Large intestine (tissue), 12 donors: ENCODE measurements around the gene OR5K3. TPM values are rescaled to one million over a fixed set of nuclear protein-coding genes. Genes with fewer than 3 reads are reported as not detected.

Source experiments
- DNase-seq, 2 donors: peaks; one replicate each; pipeline versions ENCODE4 v3.0.0 to v3.0.0-alpha.2; 2013
- H3K27ac ChIP-seq: one replicate; pipeline ENCODE4 v1.5.1; 2013; ENCODE audit warnings: low read length
- H3K27me3 ChIP-seq: 2 replicates; pipeline ENCODE4 v1.6.1; 2013; ENCODE audit warnings: low read length; ENCODE audit not compliant: control insufficient read depth, insufficient read depth
- H3K36me3 ChIP-seq: 2 replicates; pipeline ENCODE4 v1.6.1; 2013; ENCODE audit warnings: low read length; ENCODE audit not compliant: control insufficient read depth, insufficient read depth
- H3K4me1 ChIP-seq: one replicate; pipeline ENCODE4 v1.6.1; 2013; ENCODE audit warnings: low read length; ENCODE audit not compliant: control insufficient read depth, insufficient read depth
- H3K4me3 ChIP-seq: one replicate; pipeline ENCODE4 v1.5.1; 2013; ENCODE audit warnings: low read length
- H3K9me3 ChIP-seq: one replicate; pipeline ENCODE4 v1.6.1; 2013; ENCODE audit warnings: mild to moderate bottlenecking, low read depth, low read length, moderate library complexity; ENCODE audit not compliant: control insufficient read depth
- WGBS: methylation state at CpG from one replicate; pipeline ENCODE4 v1.1.5; 2013; ENCODE audit warnings: low lambda C conversion rate; ENCODE audit not compliant: insufficient coverage; 5-methylcytosine and 5-hydroxymethylcytosine counted together
- long read RNA-seq, 11 donors: transcript quantifications; one replicate each; lab custom pipeline, GENCODE V29; 2026
- polyA plus RNA-seq: library from polyadenylated mRNA; unstranded; fragments of 120-200 nt; gene quantifications from one replicate; pipeline ENCODE4 v1.2.1, GENCODE V29; 2013

OR5K3 gene, protein sequence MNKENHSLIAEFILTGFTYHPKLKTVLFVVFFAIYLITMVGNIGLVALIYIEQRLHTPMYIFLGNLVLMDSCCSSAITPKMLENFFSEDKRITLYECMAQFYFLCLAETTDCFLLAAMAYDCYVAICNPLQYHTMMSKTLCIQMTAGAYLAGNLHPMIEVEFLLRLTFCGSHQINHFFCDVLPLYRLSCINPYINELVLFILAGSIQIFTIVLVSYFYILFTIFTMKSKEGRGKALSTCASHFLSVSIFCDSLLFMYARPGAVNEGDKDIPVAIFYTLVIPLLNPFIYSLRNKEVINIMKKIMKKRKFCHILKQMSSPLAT
- not detected for polyA plus RNA-seq
- long read RNA-seq, donor 1 = 0 reads
- long read RNA-seq, donor 2 = 0 reads
- long read RNA-seq, donor 3 = 0 reads
- long read RNA-seq, donor 4 = 0 reads
- long read RNA-seq, donor 5 = 0 reads
- long read RNA-seq, donor 6 = 0 reads
- long read RNA-seq, donor 7 = 0 reads
- long read RNA-seq, donor 8 = 0 reads
- long read RNA-seq, donor 9 = 0 reads
- long read RNA-seq, donor 10 = 0 reads
- long read RNA-seq, donor 11 = 0 reads

DNA sequence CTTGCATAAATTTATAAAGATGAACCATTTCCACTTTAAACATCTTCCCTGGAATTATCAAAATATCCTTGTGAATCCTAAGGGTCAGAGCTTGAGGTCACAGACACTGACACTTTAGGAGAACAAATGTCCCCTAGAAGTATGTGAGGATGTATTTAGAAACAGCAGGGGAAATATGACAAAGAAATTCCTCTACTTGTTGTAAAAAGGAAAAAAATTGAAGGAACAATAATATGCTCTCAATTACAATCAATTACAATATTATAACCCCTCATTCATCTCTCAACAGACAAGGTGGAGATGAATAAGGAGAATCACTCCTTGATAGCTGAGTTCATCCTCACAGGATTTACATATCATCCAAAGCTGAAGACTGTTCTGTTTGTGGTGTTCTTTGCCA lies at the start of gene OR5K3:
Gene OR5K3 (plus strand): TSS at position 301 of the 400 bp plus-strand sequence. CDS start 0 bp downstream, at position 301.
- Histone ChIP-seq H3K27ac (no peak within 1 kb of the TSS), H3K4me1 (no peaks in the 10 kb centered on the region), H3K27me3 (no peaks in the 10 kb centered on the region), H3K4me3 (no peak within 1 kb of the TSS), H3K9me3 (no peaks in the 10 kb centered on the region), H3K36me3 (no peaks in the 10 kb centered on the region)
- DNase-seq = no peak

DNA sequence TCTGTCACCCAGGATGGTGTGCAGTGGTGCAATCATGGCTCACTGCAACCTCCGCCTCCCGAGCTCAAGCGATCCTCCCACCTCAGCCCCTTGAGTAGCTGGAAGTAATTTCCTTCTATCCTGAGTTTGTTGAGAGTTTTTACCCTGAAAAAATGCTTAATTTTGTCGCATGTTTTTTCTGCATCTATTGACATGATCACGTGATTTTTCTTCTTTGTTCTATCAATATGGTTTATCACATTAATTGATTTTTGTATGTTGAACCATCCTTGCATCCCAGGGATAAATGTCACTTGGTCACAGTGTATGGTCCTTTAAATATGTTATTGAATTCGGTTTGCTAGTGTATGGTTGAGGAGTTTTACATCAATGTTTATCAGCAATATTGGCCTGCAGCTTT lies 48.7 kb upstream of the OR5K3 start:
- Histone ChIP-seq H3K9me3 (no peaks in the 10 kb centered on the region), H3K4me1 (no peaks in the 10 kb centered on the region), H3K4me3 (no peak overlapping the region), H3K27me3 (no peaks in the 10 kb centered on the region), H3K27ac (no peak overlapping the region), H3K36me3 (no peaks in the 10 kb centered on the region)
- 88% methylated on average over 1 of the region's 6 CpGs for WGBS
- DNase-seq = no peak

DNA sequence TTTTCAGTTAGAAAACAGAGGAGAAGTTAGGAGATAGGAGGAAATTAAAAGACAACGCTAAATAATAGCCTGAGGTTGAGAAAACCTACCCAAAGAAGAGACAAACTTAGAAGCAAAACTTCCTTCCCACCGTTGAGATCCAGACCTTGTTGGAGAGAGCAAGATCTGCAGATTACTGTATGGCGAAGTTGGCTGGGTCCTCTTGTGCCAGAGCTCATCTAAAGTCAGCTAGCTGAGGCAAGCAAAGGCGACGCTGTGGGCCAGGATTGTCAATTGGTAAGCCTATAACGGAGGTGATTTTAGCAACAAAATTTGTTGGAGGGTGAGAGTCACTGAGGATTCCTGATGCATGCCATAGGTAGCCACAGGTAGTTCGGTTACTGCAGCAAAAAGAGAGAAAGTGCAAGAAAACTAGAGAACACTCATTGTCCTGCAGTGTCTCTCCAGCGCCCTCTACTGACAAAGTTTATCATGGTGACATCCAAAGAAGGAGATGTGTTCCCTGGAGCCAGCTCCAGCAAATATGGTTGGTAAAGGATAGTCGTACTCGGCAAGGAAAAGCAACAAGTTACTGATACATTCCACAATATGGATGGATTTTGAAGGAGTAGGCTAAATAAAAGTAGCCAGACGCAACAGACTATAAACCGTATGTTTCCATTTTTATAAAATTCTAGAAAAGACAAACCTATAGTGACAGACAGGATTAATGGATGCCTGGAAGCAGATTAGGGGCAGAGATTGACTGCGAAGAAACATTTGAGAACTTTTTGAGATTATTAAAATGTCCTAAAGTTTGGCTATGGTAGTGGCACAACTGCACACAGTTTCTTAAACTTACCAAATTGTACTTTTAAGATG lies 46.6 kb upstream of the OR5K3 start:
- WGBS = no CpG with 5 or more reads among the region's 13 CpGs
- Histone ChIP-seq H3K4me1 (no peaks in the 10 kb centered on the region), H3K27ac (no peak overlapping the region), H3K9me3 (no peaks in the 10 kb centered on the region), H3K27me3 (no peaks in the 10 kb centered on the region), H3K36me3 (no peaks in the 10 kb centered on the region), H3K4me3 (no peak overlapping the region)
- peak; percentile 13 to 16 for DNase-seq

DNA sequence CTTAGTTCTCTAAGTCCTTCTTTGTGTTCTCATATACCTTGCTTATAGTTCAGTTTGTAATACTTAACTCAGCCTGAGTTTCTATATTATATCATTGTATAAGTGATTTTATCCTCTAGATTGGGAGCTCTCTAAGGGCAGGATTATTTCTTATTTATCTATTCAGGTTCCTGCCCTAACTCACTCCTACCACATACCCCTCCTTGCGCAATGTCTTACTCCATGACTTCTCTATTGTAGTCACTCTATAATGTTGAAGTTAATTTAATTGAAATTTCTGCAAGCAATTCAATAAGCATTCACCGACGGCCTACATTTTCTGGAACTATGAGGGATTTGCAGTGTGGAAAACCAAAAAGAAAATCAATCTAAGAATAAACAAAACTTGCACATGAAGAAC lies 40.4 kb upstream of the OR5K3 start:
- Histone ChIP-seq H3K4me3 (no peak overlapping the region), H3K9me3 (no peaks in the 10 kb centered on the region), H3K27me3 (no peaks in the 10 kb centered on the region), H3K36me3 (no peaks in the 10 kb centered on the region), H3K27ac (no peak overlapping the region), H3K4me1 (no peaks in the 10 kb centered on the region)
- 97% methylated on average over 3 of the region's 3 CpGs for WGBS
- no peak for DNase-seq

DNA sequence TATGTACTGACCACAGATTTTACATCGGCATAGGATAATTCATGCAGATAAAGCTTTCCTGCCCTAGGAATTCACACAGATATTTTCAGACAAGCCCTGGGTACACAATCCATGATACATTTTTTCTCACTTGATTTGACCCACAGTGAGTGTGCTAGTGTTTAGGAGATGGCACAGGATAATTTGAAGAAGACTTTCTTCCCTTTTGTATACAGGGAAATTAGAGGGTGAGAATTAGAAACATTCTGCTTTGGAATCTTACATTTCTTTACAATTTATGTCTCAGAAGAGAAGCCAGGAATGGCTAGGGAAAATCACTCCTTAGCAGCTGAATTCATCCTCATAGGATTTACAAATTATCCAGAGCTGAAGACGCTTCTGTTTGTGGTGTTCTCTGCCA lies 36.9 kb upstream of the OR5K3 start, which contains the start of gene OR5K4:
Gene OR5K4 (plus strand): TSS at position 301 of the 400 bp plus-strand sequence. CDS start 0 bp downstream, at position 301.
- no CpG with 5 or more reads among the region's 2 CpGs for WGBS
- Histone ChIP-seq H3K27ac (no peak within 1 kb of the TSS), H3K4me1 (no peaks in the 10 kb centered on the region), H3K9me3 (no peaks in the 10 kb centered on the region), H3K36me3 (no peaks in the 10 kb centered on the region), H3K27me3 (no peaks in the 10 kb centered on the region), H3K4me3 (no peak within 1 kb of the TSS)
- DNase-seq = no peak

DNA sequence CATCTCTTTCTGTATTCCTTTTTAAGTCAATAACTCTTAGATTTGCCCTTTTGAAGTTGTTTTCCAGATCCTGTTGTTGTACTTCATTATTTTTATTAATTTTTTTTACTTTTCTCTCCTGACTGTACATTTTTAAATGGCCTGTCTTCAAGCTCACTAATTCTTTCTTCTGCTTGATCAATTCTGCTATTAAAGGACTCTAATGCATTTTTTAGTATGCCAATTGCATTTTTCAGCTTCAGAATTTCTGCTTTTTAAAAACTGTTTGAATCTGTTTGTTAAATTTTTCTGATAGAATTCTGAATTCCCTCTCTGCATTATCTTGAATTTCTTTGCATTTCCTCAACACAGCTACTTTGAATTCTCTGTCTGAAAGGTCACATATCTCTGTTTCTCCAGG lies 31.2 kb upstream of the OR5K3 start:
- no peak for DNase-seq
- H3K27ac ChIP-seq = no peak overlapping the region
- H3K4me3 ChIP-seq = no peak overlapping the region
- H3K27me3 ChIP-seq = no peaks in the 10 kb centered on the region
- no peaks in the 10 kb centered on the region for H3K4me1 ChIP-seq
- no peaks in the 10 kb centered on the region for H3K9me3 ChIP-seq
- H3K36me3 ChIP-seq = no peaks in the 10 kb centered on the region

DNA sequence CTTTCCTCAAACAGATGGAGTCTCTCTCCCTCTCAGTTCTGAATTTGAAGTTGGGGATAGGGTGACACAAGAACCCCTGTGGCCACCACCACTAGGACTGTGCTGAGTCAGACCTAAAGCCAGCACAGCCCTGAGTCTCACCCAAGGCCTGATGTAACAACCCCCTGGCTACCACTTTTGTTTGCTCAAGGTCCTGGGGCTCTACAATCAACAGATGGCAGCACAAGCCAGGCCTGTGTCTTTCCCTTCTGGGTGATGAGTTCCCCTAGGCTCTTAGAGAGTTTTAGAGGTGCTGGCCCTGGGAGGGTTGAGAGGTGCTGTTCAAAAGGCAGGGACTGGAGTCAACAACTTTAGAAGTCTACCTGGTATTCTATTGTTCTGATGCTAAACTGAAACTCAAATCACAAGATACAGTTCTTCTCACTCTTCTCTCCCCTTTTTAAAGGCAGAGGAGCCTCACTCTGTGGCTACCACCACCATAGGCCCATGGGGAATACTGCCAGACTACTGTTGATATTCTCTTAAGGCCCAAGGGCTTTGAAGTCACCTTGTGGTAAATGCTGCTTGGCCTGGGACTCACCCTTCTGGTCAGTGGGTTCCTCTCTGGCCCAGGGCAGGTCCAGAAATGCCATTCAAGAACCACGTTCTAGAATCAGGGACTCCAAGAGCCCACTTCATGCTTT lies 30.3 kb upstream of the OR5K3 start:
- H3K27me3 ChIP-seq = no peaks in the 10 kb centered on the region
- no CpG with 5 or more reads among the region's 1 CpG for WGBS
- DNase-seq = no peak

DNA sequence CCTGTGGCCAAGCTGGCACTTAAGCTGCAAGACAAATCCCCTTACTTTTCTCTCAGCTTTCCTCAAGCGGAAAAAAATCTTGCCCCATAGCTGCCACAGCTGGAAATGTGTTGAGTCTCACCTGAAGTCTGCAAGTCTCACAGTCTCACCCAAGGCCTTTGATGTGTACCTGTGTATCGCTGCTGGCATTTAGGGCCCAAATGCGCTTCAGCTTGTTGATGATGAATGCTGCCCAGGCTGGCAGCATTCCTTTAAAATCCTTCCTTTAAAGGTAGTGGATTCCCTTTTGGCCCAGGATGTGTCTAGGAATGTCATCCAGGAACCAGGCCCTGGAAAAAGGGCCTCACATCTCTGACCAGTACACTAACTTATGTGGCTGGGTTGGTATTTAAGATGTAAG lies 29.8 kb upstream of the OR5K3 start:
- DNase-seq = no peak
- Histone ChIP-seq H3K27ac (no peak overlapping the region), H3K4me1 (no peaks in the 10 kb centered on the region), H3K27me3 (no peaks in the 10 kb centered on the region), H3K4me3 (no peak overlapping the region), H3K9me3 (no peaks in the 10 kb centered on the region), H3K36me3 (no peaks in the 10 kb centered on the region)
- WGBS = no CpG with 5 or more reads among the region's 3 CpGs

More for the DNA sequence above, 30.3 kb upstream of the OR5K3 start:
- H3K9me3 ChIP-seq = no peaks in the 10 kb centered on the region
- H3K4me1 ChIP-seq = no peaks in the 10 kb centered on the region
- no peak overlapping the region for H3K27ac ChIP-seq
- no peaks in the 10 kb centered on the region for H3K36me3 ChIP-seq
- H3K4me3 ChIP-seq = no peak overlapping the region

DNA sequence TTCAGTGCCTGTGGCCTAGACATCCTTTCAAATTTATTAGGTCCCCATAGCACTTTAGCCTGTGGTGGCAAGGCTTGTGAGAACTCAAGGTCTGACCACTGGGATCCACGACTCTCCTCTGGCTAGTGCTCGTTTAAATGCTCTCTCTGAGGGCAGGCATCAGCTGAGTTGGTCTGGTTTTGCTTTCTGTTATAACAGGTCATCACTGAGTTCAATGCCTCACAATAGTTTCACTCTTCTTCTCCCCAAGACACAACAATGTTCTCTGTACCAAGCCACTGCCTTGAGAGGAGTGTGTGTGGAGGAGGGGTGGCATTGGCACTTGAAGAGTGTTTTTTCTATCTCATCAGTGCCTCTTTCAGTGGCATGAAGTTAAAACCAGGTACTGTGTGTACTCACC lies 29.2 kb upstream of the OR5K3 start:
- no peak overlapping the region for H3K27ac ChIP-seq
- no peak overlapping the region for H3K4me3 ChIP-seq
- no peaks in the 10 kb centered on the region for H3K27me3 ChIP-seq
- no peak for DNase-seq
- no peaks in the 10 kb centered on the region for H3K9me3 ChIP-seq
- no peaks in the 10 kb centered on the region for H3K36me3 ChIP-seq
- H3K4me1 ChIP-seq = no peaks in the 10 kb centered on the region
- WGBS = no CpG with 5 or more reads among the region's 2 CpGs
